Lung (tissue), 12 donors: ENCODE data around the gene SNX25. TPM values are rescaled to one million over a fixed set of nuclear protein-coding genes. Genes with fewer than 3 reads are reported as not detected.

Experiments
- ATAC-seq: fragments of 200-7000 bp; cut with Tn5 transposase; one replicate; pipeline ENCODE4 v1.9.1; 2020; ENCODE audit warnings: moderate number of reproducible peaks; ENCODE audit not compliant: insufficient read depth, low FRiP score
- DNase-seq, 3 donors: peaks; one replicate each; pipeline ENCODE4 v3.0.0-alpha.2; 2013 to 2017
- H3K27ac ChIP-seq, 2 donors: one replicate each; pipeline ENCODE4 v1.5.1; 2013; ENCODE audit warnings: mild to moderate bottlenecking in 2 of 2, moderate library complexity in 2 of 2, control low read depth in 1 of 2, inconsistent platforms in 1 of 2, low read depth in 1 of 2, low read length in 1 of 2
- H3K27me3 ChIP-seq, 3 donors: one replicate each; pipeline ENCODE4 v1.5.1; 2013; ENCODE audit warnings: low read length in 2 of 3; ENCODE audit not compliant: control insufficient read depth in 3 of 3, insufficient read depth in 3 of 3
- H3K36me3 ChIP-seq, 4 donors: one replicate each; pipeline ENCODE4 v1.5.1; 2013; ENCODE audit warnings: low read length in 4 of 4, mild to moderate bottlenecking in 1 of 4, moderate library complexity in 1 of 4; ENCODE audit not compliant: control insufficient read depth in 4 of 4, insufficient read depth in 4 of 4
- H3K4me1 ChIP-seq, 5 donors: one replicate each; pipeline ENCODE4 v1.5.1; 2013; ENCODE audit warnings: low read length in 5 of 5, mild to moderate bottlenecking in 2 of 5, moderate library complexity in 1 of 5; ENCODE audit not compliant: control insufficient read depth in 5 of 5, insufficient read depth in 5 of 5
- H3K4me3 ChIP-seq: one replicate; pipeline ENCODE4 v1.5.1; 2013; ENCODE audit warnings: mild to moderate bottlenecking, control low read depth, moderate library complexity
- H3K9ac ChIP-seq, 2 donors: one replicate each; pipeline ENCODE4 v1.5.1; 2013; ENCODE audit warnings: low read length in 2 of 2, control low read depth in 1 of 2; ENCODE audit not compliant: insufficient read depth in 1 of 2
- H3K9me3 ChIP-seq, 4 donors: one replicate each; pipeline ENCODE4 v1.5.1; 2013; ENCODE audit warnings: low read length in 3 of 4, mild to moderate bottlenecking in 1 of 4, moderate library complexity in 1 of 4; ENCODE audit not compliant: control insufficient read depth in 4 of 4, insufficient read depth in 3 of 4
- CTCF ChIP-seq: IDR thresholded peaks from 2 replicates; pipeline ENCODE4 v1.5.1; 2012; ENCODE audit warnings: mild to moderate bottlenecking; ENCODE audit errors: control extremely low read depth, extremely low read depth
- WGBS, 2 donors: extraction: QIAGEN DNeasy Blood & Tissue Kit; methylation state at CpG; one replicate each; pipeline ENCODE4 v1.1.7; 2013; 5-methylcytosine and 5-hydroxymethylcytosine counted together
- polyA plus RNA-seq, 2 donors: library from polyadenylated mRNA; stranded (reverse); fragments of 200-250 nt; gene quantifications; one replicate each; pipeline ENCODE4 v1.2.1, GENCODE V29; 2013
- total RNA-seq, 2 donors: library from RNA; depleted of rRNA in 1 of 2; stranded (reverse); fragments of >200 nt in 1 of 2; gene quantifications; one replicate each; pipeline ENCODE4 v1.2.1, GENCODE V29; 2014 to 2021
- donor health status: control.
- donor health status: control.
- donor health status: Bipolar disorder and iron deficiency.
- donor health status: healthy.
- donor health status: DM: yes; HTN: yes; CAD: no.

SNX25 gene
- total and polyA plus RNA-seq, 4 donors, result 16.8 to 95.4 (median 49.3) TPM

DNA sequence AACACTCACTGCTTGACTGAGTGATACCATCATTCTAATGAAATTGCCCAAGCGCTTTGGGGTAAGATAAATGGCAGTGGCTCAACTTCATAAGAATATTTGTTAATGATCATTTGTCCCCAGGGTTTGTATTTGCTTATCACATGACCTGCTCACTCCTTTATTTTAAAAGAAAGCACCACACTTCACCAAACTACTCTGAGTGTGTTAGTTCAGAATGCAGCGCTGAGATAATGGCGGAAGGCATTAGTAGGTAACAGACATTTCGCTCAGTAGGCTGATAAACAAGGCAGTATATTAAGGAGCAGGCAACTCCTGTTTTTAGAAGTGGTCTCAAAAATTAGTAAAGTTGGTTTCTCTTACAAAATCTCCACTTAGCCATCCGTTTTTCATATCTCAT lies 1.6 kb downstream of the SNX25 start:
- H3K4me1 ChIP-seq, result peaks cover 1 to 19% (median 3%) of the 10 kb centered on the region in 5 donors
- peak overlapping the region; percentile 63 to 99 for H3K9ac ChIP-seq
- ATAC-seq (no peak), DNase-seq (peak in 1 of 3 donors; percentile 37)
- H3K4me3 ChIP-seq, result peak overlapping the region; percentile 36
- H3K36me3 ChIP-seq, result peaks cover 0 to 2% (median 0%) of the 10 kb centered on the region in 4 donors
- H3K27ac ChIP-seq, result peak overlapping the region in 1 of 2 donors; percentile 80
- no peaks in the 10 kb centered on the region for H3K9me3 ChIP-seq
- 63 to 76% methylated on average over 5 of the region's 5 CpGs for whole genome bisulfite sequencing, 2 donors
- TF ChIP-seq CTCF, result no peak
- peaks cover 0 to 4% (median 0%) of the 10 kb centered on the region in 3 donors for H3K27me3 ChIP-seq

DNA sequence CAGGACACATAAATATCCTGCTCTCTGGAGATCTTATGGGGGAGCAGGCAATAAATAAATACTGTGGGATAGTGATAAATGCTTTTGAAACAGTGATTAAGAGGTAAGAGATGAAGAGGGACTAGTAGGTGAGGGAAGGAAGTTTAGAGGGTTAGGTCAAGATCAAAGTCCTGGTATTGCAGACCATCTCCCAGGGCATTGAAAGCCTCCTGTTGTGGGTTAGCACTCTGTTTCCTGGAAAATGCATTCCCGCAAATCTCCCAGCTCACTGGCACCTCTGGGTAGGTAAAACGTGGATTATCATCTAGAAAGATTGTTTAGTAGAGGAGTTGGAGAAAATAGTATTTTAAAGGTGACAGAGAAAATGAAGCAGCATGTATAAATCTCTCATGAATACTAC lies 2.2 kb downstream of the SNX25 start:
- H3K9me3 ChIP-seq, result no peaks in the 10 kb centered on the region
- peaks cover 0 to 4% (median 0%) of the 10 kb centered on the region in 3 donors for H3K27me3 ChIP-seq
- H3K9ac ChIP-seq, result no peak overlapping the region
- H3K4me3 ChIP-seq, result no peak overlapping the region
- peak overlapping the region in 1 of 2 donors; percentile 40 for H3K27ac ChIP-seq
- peaks cover 0 to 2% (median 0%) of the 10 kb centered on the region in 4 donors for H3K36me3 ChIP-seq
- 74 to 75% methylated on average over 2 of the region's 2 CpGs for WGBS, 2 donors
- TF ChIP-seq CTCF, result no peak
- ATAC-seq, result no peak
- H3K4me1 ChIP-seq, result peaks cover 1 to 19% (median 5%) of the 10 kb centered on the region in 5 donors
- no peak for DNase-seq

GRCh38 chr4:185212581-185212980 lies 3.2 kb downstream of the SNX25 start:
- peaks cover 1 to 25% (median 7%) of the 10 kb centered on the region in 5 donors for H3K4me1 ChIP-seq
- no peaks in the 10 kb centered on the region for H3K9me3 ChIP-seq
- peaks cover 0 to 2% (median 0%) of the 10 kb centered on the region in 4 donors for H3K36me3 ChIP-seq
- DNase-seq (no peak), ATAC-seq (no peak)
- TF ChIP-seq CTCF, result no peak
- no peak overlapping the region for H3K27ac ChIP-seq
- no peak overlapping the region for H3K9ac ChIP-seq
- peaks cover 0 to 4% (median 0%) of the 10 kb centered on the region in 3 donors for H3K27me3 ChIP-seq
- WGBS, 2 donors, result 92 to 98% methylated on average over 4 of the region's 4 CpGs
- no peak overlapping the region for H3K4me3 ChIP-seq

- Histone ChIP-seq H3K4me3 (no peak overlapping the region), H3K27ac (no peak overlapping the region), H3K9ac (no peak overlapping the region), H3K36me3 (peaks cover 0 to 2% (median 0%) of the 10 kb centered on the region in 4 donors), H3K9me3 (no peaks in the 10 kb centered on the region), H3K4me1 (peaks cover 1 to 24% (median 7%) of the 10 kb centered on the region in 5 donors), H3K27me3 (peaks cover 0 to 4% (median 0%) of the 10 kb centered on the region in 3 donors)
- DNase-seq (no peak), ATAC-seq (no peak)
- WGBS, 2 donors, result 46 to 77% methylated on average over 4 of the region's 4 CpGs
- TF ChIP-seq CTCF, result no peak
Observed at GRCh38 chr4:185213877-185214276, 4.5 kb downstream of the SNX25 start.
